Smooth muscle cell (in vitro differentiated cells): Measurements from ENCODE around the gene NSMF. TPM values are rescaled to one million over a fixed set of nuclear protein-coding genes. Genes with fewer than 3 reads are reported as not detected.
A peak's percentile ranks its signal among the peaks of the same experiment; 100 is the strongest.

ENCODE experiments used
- DNase-seq: peaks from one replicate; lab custom pipeline; 2025; ENCODE audit not compliant: unreplicated experiment; lab: John Stamatoyannopoulos, UW
- H2AFZ ChIP-seq: fragments of 200-600 bp; sonication (generic); 2 replicates; pipeline ENCODE4 v1.6.0; 2016; ENCODE audit warnings: antibody characterized with exemption, low read depth, mild to moderate bottlenecking
- H3F3A ChIP-seq: fragments of 200-600 bp; sonication (generic); 2 replicates; pipeline ENCODE4 v1.6.0; 2017; ENCODE audit warnings: antibody characterized with exemption, low read depth
- H3K27ac ChIP-seq: fragments of 200-600 bp; sonication (generic); 2 replicates; pipeline ENCODE4 v1.5.1; 2016; ENCODE audit warnings: low read depth, mild to moderate bottlenecking
- H3K27me3 ChIP-seq: fragments of 200-600 bp; sonication (generic); 2 replicates; pipeline ENCODE4 v1.6.1; 2016; ENCODE audit warnings: low read depth, mild to moderate bottlenecking
- H3K36me3 ChIP-seq: fragments of 200-600 bp; sonication (generic); 2 replicates; pipeline ENCODE4 v1.5.1; 2016; ENCODE audit warnings: low read depth
- H3K4me1 ChIP-seq: fragments of 200-600 bp; sonication (generic); 2 replicates; pipeline ENCODE4 v1.5.1; 2016; ENCODE audit warnings: low read depth
- H3K4me2 ChIP-seq: fragments of 200-600 bp; sonication (generic); 2 replicates; pipeline ENCODE4 v1.6.0; 2016; ENCODE audit warnings: mild to moderate bottlenecking
- H3K4me3 ChIP-seq: fragments of 200-600 bp; sonication (generic); 2 replicates; pipeline ENCODE4 v1.5.1; 2016; ENCODE audit warnings: mild to moderate bottlenecking
- H3K79me2 ChIP-seq: fragments of 200-600 bp; sonication (generic); 2 replicates; pipeline ENCODE4 v1.6.0; 2016; ENCODE audit warnings: low read depth, mild to moderate bottlenecking
- H3K9ac ChIP-seq: fragments of 200-600 bp; sonication (generic); 2 replicates; pipeline ENCODE4 v1.6.0; 2016; ENCODE audit warnings: low read depth
- H3K9me3 ChIP-seq: fragments of 200-600 bp; sonication (generic); replicated peaks from 2 replicates; pipeline ENCODE4 v1.5.1; 2016; ENCODE audit warnings: low read depth
- H4K20me1 ChIP-seq: fragments of 200-600 bp; sonication (generic); 2 replicates; pipeline ENCODE4 v1.6.0; 2016; ENCODE audit warnings: low read depth
- WGBS: methylation state at CpG from one replicate; pipeline ENCODE4 v1.1.7; 2016; ENCODE audit warnings: low lambda C conversion rate; 5-methylcytosine and 5-hydroxymethylcytosine counted together
- polyA plus RNA-seq: library from polyadenylated mRNA; unstranded; fragments of >200 nt; fragmentation: Nextera tagmentation; extraction: Ambion mirVana; gene quantifications from 2 replicates; pipeline ENCODE4 v1.2.1, GENCODE V29; 2016
- total RNA-seq: library from RNA; depleted of rRNA; stranded (reverse); fragments of >200 nt; gene quantifications from 2 replicates; pipeline ENCODE4 v1.2.3, GENCODE V29; 2014
- TF ChIP-seq, protein P1 (sequence below): fragments of 200-600 bp; sonication (generic); IDR thresholded peaks from 2 replicates; pipeline ENCODE4 v1.5.1; 2017; ENCODE audit warnings: borderline replicate concordance, mild to moderate bottlenecking, antibody characterized with exemption; ENCODE audit not compliant: insufficient read depth, poor library complexity, severe bottlenecking

Gene NSMF
- total and polyA plus RNA-seq, 2 experiments from 2014 or later, result 30.9 to 55.9 TPM

DNA sequence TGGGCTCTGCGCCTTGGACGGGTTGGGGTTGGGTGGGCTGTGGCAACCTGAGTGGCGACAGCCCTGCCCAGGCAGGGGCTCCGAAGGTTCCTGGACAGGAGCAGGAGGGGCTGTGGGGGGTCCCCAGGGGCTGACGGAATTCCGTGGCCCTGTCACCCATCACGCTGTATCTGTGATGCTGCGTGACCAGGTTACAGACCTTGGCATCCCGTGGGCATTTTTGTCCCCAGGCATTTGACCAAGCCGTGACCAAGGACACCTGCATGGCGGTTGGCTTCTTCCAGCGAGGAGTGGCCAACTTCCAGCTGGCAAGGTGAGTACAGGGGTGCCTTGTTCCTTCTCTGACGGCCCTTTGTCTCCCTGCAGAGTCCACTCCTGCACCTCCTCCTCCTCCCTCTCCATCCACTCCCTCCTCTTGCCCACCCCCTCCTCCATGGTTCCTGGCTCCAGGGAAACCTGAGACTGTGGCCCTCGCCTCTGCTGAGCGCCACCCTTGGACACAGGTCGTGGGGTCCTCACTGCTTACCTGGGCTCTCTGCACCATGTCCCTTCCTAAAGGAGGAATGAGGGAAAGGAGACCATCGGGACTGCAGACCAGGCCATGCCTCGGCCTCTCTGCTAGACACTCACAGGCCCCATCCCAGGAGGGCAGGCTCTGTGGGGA is 33.0 kb downstream of the NSMF start:
- no peaks in the 10 kb centered on the region for H3K9me3 ChIP-seq
- no peak overlapping the region for H3K4me2 ChIP-seq
- no peak overlapping the region for H3K4me3 ChIP-seq
- no peak overlapping the region for H3K9ac ChIP-seq
- no peak overlapping the region for H3K27ac ChIP-seq
- no peaks in the 10 kb centered on the region for H3K27me3 ChIP-seq
- H3K79me2 ChIP-seq, result peaks cover 7% of the 10 kb centered on the region
- no peak for DNase-seq
- TF ChIP-seq, protein P1, sequence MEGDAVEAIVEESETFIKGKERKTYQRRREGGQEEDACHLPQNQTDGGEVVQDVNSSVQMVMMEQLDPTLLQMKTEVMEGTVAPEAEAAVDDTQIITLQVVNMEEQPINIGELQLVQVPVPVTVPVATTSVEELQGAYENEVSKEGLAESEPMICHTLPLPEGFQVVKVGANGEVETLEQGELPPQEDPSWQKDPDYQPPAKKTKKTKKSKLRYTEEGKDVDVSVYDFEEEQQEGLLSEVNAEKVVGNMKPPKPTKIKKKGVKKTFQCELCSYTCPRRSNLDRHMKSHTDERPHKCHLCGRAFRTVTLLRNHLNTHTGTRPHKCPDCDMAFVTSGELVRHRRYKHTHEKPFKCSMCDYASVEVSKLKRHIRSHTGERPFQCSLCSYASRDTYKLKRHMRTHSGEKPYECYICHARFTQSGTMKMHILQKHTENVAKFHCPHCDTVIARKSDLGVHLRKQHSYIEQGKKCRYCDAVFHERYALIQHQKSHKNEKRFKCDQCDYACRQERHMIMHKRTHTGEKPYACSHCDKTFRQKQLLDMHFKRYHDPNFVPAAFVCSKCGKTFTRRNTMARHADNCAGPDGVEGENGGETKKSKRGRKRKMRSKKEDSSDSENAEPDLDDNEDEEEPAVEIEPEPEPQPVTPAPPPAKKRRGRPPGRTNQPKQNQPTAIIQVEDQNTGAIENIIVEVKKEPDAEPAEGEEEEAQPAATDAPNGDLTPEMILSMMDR, result no peak
- H2AFZ ChIP-seq, result no peak overlapping the region
- peaks cover 7% of the 10 kb centered on the region for H3K4me1 ChIP-seq
- H3K36me3 ChIP-seq, result no peaks in the 10 kb centered on the region
- no peaks in the 10 kb centered on the region for H3F3A ChIP-seq
- 87% methylated on average over 18 of the region's 18 CpGs for WGBS
- no peaks in the 10 kb centered on the region for H4K20me1 ChIP-seq

DNA sequence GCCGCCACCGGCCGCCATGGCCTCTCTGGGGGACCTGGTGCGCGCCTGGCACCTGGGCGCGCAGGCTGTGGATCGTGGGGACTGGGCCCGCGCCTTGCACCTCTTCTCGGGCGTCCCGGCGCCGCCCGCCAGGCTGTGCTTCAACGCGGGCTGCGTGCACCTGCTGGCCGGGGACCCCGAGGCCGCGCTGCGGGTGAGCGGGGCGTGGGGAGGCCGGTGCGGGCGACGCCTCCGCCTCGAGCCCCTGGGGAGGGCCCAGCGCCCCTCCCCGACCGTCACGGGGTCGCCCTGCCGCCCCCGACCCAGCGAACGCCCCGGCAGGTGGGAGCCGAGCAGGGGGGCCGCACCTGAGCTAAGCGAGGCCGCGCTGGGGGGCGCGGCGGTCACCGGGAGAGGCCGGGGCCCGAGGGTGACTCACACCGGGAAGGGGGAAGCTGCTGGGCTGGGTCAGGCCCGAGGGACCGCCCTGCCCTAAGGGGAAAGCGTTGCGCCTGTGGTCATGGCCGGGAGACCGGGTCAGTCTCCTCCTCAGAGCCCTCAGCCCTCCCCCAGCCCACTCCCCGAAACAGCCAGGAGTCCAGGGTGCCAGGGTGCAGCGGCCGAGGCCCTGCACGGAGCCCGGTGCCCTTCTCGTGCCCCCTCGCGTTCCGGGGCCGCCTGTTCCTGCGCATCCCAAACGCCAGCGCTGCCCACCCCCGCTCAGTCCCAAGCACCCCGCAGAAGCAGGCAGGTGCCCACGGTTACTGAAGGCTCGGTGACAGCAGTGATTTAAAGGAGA is 35.4 kb downstream of the NSMF start:
- H3K36me3 ChIP-seq, result no peaks in the 10 kb centered on the region
- peak overlapping the region; percentile 92 for H3K4me2 ChIP-seq
- WGBS, result 45% methylated on average over 30 of the region's 77 CpGs
- H2AFZ ChIP-seq, result peak overlapping the region; percentile 69
- TF ChIP-seq, protein P1, result no peak
- H3K9me3 ChIP-seq, result no peaks in the 10 kb centered on the region
- DNase-seq, result no peak
- peaks cover 7% of the 10 kb centered on the region for H3K4me1 ChIP-seq
- H3K27ac ChIP-seq, result no peak overlapping the region
- H3K4me3 ChIP-seq, result peak overlapping the region; percentile 94
- no peak overlapping the region for H3K9ac ChIP-seq
- peaks cover 17% of the 10 kb centered on the region for H3K79me2 ChIP-seq
- H3K27me3 ChIP-seq, result no peaks in the 10 kb centered on the region
- no peaks in the 10 kb centered on the region for H3F3A ChIP-seq
- no peaks in the 10 kb centered on the region for H4K20me1 ChIP-seq

DNA sequence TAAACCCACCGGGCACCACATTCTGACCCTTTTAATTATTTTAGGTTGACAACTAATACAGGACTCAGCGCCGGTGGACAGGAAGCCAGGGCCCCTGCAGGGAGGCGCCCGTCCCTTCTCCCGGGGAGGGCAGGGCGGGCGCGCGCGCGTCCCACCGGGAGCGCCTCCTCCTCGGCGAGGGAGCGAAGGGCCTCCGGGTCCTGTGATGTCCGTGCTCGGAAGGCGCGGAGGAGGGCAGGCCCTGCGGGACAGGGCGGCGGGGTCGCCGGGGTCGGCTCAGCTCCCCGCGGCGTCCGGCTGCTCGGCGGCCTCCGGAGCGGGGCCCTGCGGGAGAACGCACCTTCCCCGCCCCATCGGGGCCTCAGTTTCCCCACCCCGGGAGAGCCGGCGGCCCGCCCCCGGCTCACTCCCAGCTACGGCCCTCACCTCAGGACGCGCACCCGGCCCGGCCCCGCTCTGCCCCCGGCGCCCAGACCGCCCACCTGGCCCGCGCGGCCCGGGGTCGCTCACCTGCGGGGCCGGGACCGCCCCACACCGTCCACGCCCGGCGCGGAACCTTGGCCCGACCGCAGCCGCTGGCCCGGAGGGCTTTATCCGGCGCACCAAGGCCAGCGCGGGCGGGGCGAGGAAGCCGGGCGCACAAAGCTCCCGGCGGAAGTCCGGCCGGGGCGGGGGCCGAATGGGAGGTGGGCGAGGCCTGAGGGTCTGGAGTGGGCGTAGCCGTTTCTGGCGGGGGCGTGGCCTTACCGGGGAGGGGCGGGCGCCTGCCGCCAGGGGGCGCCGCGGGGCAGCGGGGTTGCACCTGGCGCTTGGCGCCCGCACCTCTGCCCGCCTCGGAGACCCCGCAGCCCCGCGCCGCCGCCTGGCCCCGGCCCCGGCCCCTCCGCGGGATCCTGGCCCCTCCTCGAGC is 36.3 kb downstream of the NSMF start, which contains the start of the genes EXD3 and NOXA1:
EXD3 (minus strand) TSS at position 559 of the 910 bp plus-strand sequence. CDS start 27,805 bp downstream, outside the sequence.
NOXA1 (plus strand) TSS at position 790 of the 910 bp plus-strand sequence. CDS start 137 bp downstream, outside the sequence.
- H3K4me1 ChIP-seq, result peaks cover 7% of the 10 kb centered on the region
- peak; percentile 72 for DNase-seq
- no peaks in the 10 kb centered on the region for H3F3A ChIP-seq
- WGBS, result under 1% methylated on average over 71 of the region's 113 CpGs
- peak within 1 kb of the TSS; percentile 92 for H3K4me2 ChIP-seq
- H2AFZ ChIP-seq, result peak within 1 kb of the TSS; percentile 98
- no peaks in the 10 kb centered on the region for H3K36me3 ChIP-seq
- peaks cover 19% of the 10 kb centered on the region for H3K79me2 ChIP-seq
- peak within 1 kb of the TSS; percentile 94 for H3K4me3 ChIP-seq
- TF ChIP-seq, protein P1, result peak; percentile 63
- H4K20me1 ChIP-seq, result no peaks in the 10 kb centered on the region
- peak within 1 kb of the TSS; percentile 70 for H3K9ac ChIP-seq
- no peak within 1 kb of the TSS for H3K27ac ChIP-seq
- no peaks in the 10 kb centered on the region for H3K9me3 ChIP-seq
- no peaks in the 10 kb centered on the region for H3K27me3 ChIP-seq
